ENCODE data around the gene COL5A1.

COL5A1 gene

GRCh38 chr9:134867917-134868750 is 226.5 kb downstream of the COL5A1 start:
- DNase-seq, result no peak

- DNase-seq, result no peak
Observed at GRCh38 chr9:134868751-134869553, 227.3 kb downstream of the COL5A1 start.

GRCh38 chr9:134869554-134870300 is 228.1 kb downstream of the COL5A1 start:
- no peak for DNase-seq

- no peak for DNase-seq
Observed at GRCh38 chr9:134870301-134870694, 228.7 kb downstream of the COL5A1 start.

GRCh38 chr9:134870746-134871662 is 229.4 kb downstream of the COL5A1 start:
- DNase-seq, result no peak

GRCh38 chr9:134871697-134872340 is 230.2 kb downstream of the COL5A1 start:
- DNase-seq, result no peak

- DNase-seq, result no peak
Observed at GRCh38 chr9:134872482-134873231, 231.1 kb downstream of the COL5A1 start.

- DNase-seq, result no peak
Observed at GRCh38 chr9:134875371-134875770, 233.8 kb downstream of the COL5A1 start.

GRCh38 chr9:134877541-134877940 is 235.9 kb downstream of the COL5A1 start:
- DNase-seq, result no peak

GRCh38 chr9:134879664-134880483 is 238.3 kb downstream of the COL5A1 start:
- DNase-seq, result no peak

GRCh38 chr9:134880484-134881312 is 239.1 kb downstream of the COL5A1 start, which contains the start of gene FCN2:
TSS of gene FCN2 (plus strand) at chr9:134880810. CDS start at chr9:134880822, 12 bp downstream.
- no peak for DNase-seq

- no peak for DNase-seq
Observed at GRCh38 chr9:134881313-134881670, 239.7 kb downstream of the COL5A1 start.

- no peak for DNase-seq
Observed at GRCh38 chr9:134882204-134882785, 240.7 kb downstream of the COL5A1 start.

- no peak for DNase-seq
Observed at GRCh38 chr9:134883040-134883782, 241.6 kb downstream of the COL5A1 start.

- DNase-seq, result no peak
Observed at GRCh38 chr9:134884492-134884891, 242.9 kb downstream of the COL5A1 start.

- no peak for DNase-seq
Observed at GRCh38 chr9:134885001-134885678, 243.5 kb downstream of the COL5A1 start.
